GM12891 (cell line): ENCODE data around the gene LGALS8.

Source experiments
- PAX5 ChIP-seq: IDR thresholded peaks from 2 replicates; pipeline ENCODE4 v1.6.1; 2011; ENCODE audit warnings: low read length, moderate library complexity, mild to moderate bottlenecking; ENCODE audit not compliant: insufficient read depth, severe bottlenecking
- POLR2A ChIP-seq: IDR thresholded peaks from 2 replicates; pipeline ENCODE4 v1.6.1; 2011; ENCODE audit warnings: low read depth, low read length, control low read depth
- POLR2AphosphoS5 ChIP-seq: IDR thresholded peaks from 2 replicates; pipeline ENCODE4 v1.6.1; 2011; ENCODE audit warnings: low read depth, low read length, control low read depth
- SPI1 ChIP-seq: IDR thresholded peaks from 2 replicates; pipeline ENCODE4 v1.6.1; 2011; ENCODE audit warnings: low read depth, low read length, control low read depth
- TAF1 ChIP-seq: IDR thresholded peaks from 2 replicates; pipeline ENCODE4 v1.6.1; 2011; ENCODE audit warnings: low read depth, low read length, control low read depth

GRCh38 chr1:236540813-236541465, 17.2 kb downstream of the LGALS8 start:
- TF ChIP-seq POLR2AphosphoS5 = no peak
- TF ChIP-seq POLR2A = no peak
- no peak for TF ChIP-seq TAF1
- no peak for TF ChIP-seq SPI1
- no peak for TF ChIP-seq PAX5
